ENCODE data around the gene C2. TPM values are rescaled to one million over a fixed set of nuclear protein-coding genes. Genes with fewer than 3 reads are reported as not detected.
A peak's percentile ranks its signal among the peaks of the same experiment; 100 is the strongest.
"Not testable (repeated sequence)": the region's sequence is repeated elsewhere in the genome, so short reads cannot be mapped to it uniquely, and the experiment has no call there.

The C2 gene
- total RNA-seq, 2 donors from 2014 or later, result 0.92 TPM; not detected in 1

GRCh38 chr6:31919624-31920303 lies 7.8 kb upstream of the C2 start:
- H3K9me3 Mint-ChIP-seq, result no peaks in the 10 kb centered on the region
- DNase-seq (ENCODE audit: low spot score), result no peak
- no peak overlapping the region for H3K4me3 Mint-ChIP-seq

DNA sequence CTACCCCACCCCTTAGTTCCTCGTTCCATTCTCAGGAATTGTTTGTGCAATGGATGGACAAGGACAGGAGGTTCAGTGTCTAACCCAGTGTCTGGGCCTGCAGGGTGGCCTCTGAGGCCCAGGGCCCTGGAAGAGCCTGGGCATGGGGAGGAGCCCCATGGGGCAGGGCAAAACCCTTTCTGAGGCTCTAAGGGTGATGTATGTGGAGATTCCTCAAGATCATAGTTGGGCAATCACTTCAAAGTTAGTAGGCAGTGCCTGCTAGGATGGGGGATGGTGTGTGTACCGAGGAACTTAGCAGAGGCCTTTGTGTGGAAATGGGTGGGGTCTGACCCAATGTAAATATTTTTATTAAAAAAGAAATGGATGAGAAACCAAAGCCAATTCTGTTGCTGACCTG lies 6.7 kb upstream of the C2 start:
- Mint-ChIP-seq H3K9me3 (no peaks in the 10 kb centered on the region), H3K27me3 (peaks cover 2 to 3% of the 10 kb centered on the region in 2 donors), H3K4me1 (ENCODE audit: low read depth in 2 of 2) (no peaks in the 10 kb centered on the region), H3K27ac (no peak overlapping the region), H3K4me3 (no peak overlapping the region), H3K36me3 (no peaks in the 10 kb centered on the region)
- no peak for DNase-seq (ENCODE audit: low spot score)
- no peak for ATAC-seq

More at GRCh38 chr6:31919624-31920303, 7.8 kb upstream of the C2 start:
- Mint-ChIP-seq H3K4me1 (ENCODE audit: low read depth in 2 of 2) (no peaks in the 10 kb centered on the region), H3K27me3 (peaks cover 9 to 11% of the 10 kb centered on the region in 2 donors), H3K27ac (no peak overlapping the region), H3K36me3 (no peaks in the 10 kb centered on the region)
- no peak for ATAC-seq

- no peaks in the 10 kb centered on the region for H3K36me3 Mint-ChIP-seq
- peaks cover 0 to 4% of the 10 kb centered on the region in 2 donors for H3K27me3 Mint-ChIP-seq
- no peak overlapping the region for H3K27ac Mint-ChIP-seq
- H3K4me3 Mint-ChIP-seq, result no peak overlapping the region
- ATAC-seq (peak in 1 of 2 donors; percentile 36), DNase-seq (ENCODE audit: low spot score) (no peak)
- H3K9me3 Mint-ChIP-seq, result no peaks in the 10 kb centered on the region
- no peaks in the 10 kb centered on the region for H3K4me1 Mint-ChIP-seq (ENCODE audit: low read depth in 2 of 2)
Observed at GRCh38 chr6:31922942-31923341, 4.6 kb upstream of the C2 start.

DNA sequence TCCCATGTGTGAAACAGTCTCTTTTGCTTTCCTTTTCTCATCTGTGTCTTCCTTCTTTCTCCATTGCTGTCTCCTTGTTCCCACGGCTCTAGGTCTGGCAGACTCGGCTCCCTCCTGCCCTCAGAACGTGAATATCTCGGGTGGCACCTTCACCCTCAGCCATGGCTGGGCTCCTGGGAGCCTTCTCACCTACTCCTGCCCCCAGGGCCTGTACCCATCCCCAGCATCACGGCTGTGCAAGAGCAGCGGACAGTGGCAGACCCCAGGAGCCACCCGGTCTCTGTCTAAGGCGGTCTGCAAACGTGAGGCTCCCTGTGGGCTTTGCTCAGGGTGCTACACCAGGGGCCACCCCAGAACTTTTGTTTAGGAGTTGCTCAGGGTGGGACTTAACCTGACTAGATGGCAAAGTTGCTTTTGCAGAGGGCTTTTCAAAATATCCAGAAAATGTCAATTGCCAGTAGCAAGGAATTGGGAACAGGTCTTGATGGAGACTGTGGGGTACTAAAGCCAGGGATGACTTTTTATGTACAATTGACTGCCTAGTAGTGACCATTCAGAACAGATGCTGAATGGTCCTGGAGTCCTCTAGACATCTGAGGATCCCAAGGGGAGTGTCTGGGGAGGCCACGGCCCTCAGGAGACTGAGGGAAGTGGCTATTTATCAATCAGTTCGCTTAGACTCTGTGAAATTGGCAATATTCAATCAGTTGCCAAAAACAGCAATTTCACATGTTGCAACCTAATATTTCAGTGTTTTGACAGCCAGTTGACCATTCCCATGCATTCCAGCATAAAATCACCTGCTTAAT lies 550 bp downstream of the C2 start:
- Mint-ChIP-seq H3K4me1 (ENCODE audit: low read depth in 2 of 2) (no peaks in the 10 kb centered on the region), H3K9me3 (no peaks in the 10 kb centered on the region), H3K4me3 (no peak overlapping the region), H3K27ac (peak overlapping the region in 1 of 2 donors; percentile 30), H3K27me3 (peaks cover 0 to 7% of the 10 kb centered on the region in 2 donors), H3K36me3 (no peaks in the 10 kb centered on the region)
- ATAC-seq (no peak), DNase-seq (ENCODE audit: low spot score) (no peak)

- H3K9me3 Mint-ChIP-seq, result no peaks in the 10 kb centered on the region
- peaks cover 0 to 7% of the 10 kb centered on the region in 2 donors for H3K27me3 Mint-ChIP-seq
- no peaks in the 10 kb centered on the region for H3K36me3 Mint-ChIP-seq
- H3K27ac Mint-ChIP-seq, result no peak overlapping the region
- no peak for DNase-seq (ENCODE audit: low spot score)
- H3K4me3 Mint-ChIP-seq, result no peak overlapping the region
- no peak for ATAC-seq
- H3K4me1 Mint-ChIP-seq (ENCODE audit: low read depth in 2 of 2), result no peaks in the 10 kb centered on the region
Observed at GRCh38 chr6:31928672-31928939, 1.1 kb downstream of the C2 start.

DNA sequence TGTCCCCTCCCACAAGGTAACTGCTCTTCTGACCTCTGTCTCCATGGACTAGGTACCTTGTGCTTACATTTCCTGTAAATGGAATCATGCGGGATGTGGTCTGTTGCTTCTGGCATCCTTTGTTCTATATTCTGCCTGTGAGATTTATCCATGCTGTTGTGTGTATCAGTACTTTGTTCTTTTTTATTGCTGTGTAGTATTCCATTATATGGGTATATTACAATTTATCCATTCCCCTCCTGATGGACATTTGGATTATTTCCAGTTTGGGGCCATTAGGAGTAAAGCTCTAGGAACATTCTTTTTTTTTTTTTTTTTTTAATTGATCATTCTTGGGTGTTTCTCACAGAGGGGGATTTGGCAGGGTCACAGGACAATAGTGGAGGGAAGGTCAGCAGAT lies 3.4 kb downstream of the C2 start:
- DNase-seq (ENCODE audit: low spot score) (no peak), ATAC-seq (no peak)
- Mint-ChIP-seq H3K9me3 (no peaks in the 10 kb centered on the region), H3K36me3 (no peaks in the 10 kb centered on the region), H3K4me1 (ENCODE audit: low read depth in 2 of 2) (no peaks in the 10 kb centered on the region), H3K4me3 (no peak overlapping the region), H3K27me3 (peaks cover 0 to 7% of the 10 kb centered on the region in 2 donors), H3K27ac (no peak overlapping the region)

GRCh38 chr6:31932137-31932536 lies 4.6 kb downstream of the C2 start:
- not testable (repeated sequence) for H3K9me3 Mint-ChIP-seq; H3K27ac Mint-ChIP-seq; H3K4me1 Mint-ChIP-seq (ENCODE audit: low read depth in 2 of 2); H3K27me3 Mint-ChIP-seq; H3K36me3 Mint-ChIP-seq; ATAC-seq; H3K4me3 Mint-ChIP-seq; DNase-seq (ENCODE audit: low spot score)

DNA sequence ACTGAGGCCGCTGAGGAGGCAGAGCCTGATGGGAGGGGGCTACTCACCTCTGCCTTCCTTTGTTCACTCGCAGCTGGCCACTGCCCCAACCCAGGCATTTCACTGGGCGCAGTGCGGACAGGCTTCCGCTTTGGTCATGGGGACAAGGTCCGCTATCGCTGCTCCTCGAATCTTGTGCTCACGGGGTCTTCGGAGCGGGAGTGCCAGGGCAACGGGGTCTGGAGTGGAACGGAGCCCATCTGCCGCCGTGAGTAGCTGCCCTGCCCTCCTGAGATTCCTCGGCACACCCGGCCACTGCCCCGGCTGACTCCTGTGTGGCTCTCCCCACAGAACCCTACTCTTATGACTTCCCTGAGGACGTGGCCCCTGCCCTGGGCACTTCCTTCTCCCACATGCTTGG lies 6.0 kb downstream of the C2 start:
- no peaks in the 10 kb centered on the region for H3K36me3 Mint-ChIP-seq
- H3K9me3 Mint-ChIP-seq, result no peaks in the 10 kb centered on the region
- peaks cover 0 to 2% of the 10 kb centered on the region in 2 donors for H3K27me3 Mint-ChIP-seq
- H3K4me1 Mint-ChIP-seq (ENCODE audit: low read depth in 2 of 2), result no peaks in the 10 kb centered on the region
- ATAC-seq (no peak), DNase-seq (ENCODE audit: low spot score) (no peak)
- no peak overlapping the region for H3K4me3 Mint-ChIP-seq
- H3K27ac Mint-ChIP-seq, result no peak overlapping the region

DNA sequence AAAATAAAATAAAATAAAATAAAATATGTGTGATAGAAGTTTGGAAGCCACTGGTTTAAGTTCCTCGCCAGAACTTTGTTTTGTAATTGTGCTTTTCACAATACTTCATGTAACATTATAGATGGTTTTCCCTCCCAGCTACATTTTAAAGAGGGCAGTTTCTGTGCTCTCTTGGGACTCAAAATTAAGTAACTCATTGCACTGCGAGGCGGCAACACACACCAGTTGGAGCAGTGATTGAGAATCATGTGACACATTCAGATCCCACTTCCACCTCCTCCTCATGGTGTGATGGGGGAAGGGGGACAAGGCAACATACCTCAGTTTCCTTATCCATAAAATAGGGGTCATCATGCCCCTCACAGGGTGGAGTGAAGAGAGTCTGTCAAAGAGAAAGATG lies 7.5 kb downstream of the C2 start:
- H3K27ac Mint-ChIP-seq, result no peak overlapping the region
- H3K4me3 Mint-ChIP-seq, result no peak overlapping the region
- no peaks in the 10 kb centered on the region for H3K36me3 Mint-ChIP-seq
- no peaks in the 10 kb centered on the region for H3K4me1 Mint-ChIP-seq (ENCODE audit: low read depth in 2 of 2)
- H3K9me3 Mint-ChIP-seq, result no peaks in the 10 kb centered on the region
- no peak for DNase-seq (ENCODE audit: low spot score)
- H3K27me3 Mint-ChIP-seq, result peaks cover 0 to 2% of the 10 kb centered on the region in 2 donors
- ATAC-seq, result no peak

GRCh38 chr6:31935823-31936222 lies 8.3 kb downstream of the C2 start:
- no peak overlapping the region for H3K4me3 Mint-ChIP-seq
- DNase-seq (ENCODE audit: low spot score), result no peak
- ATAC-seq, result no peak
- peaks cover 0 to 4% of the 10 kb centered on the region in 2 donors for H3K27me3 Mint-ChIP-seq
- no peaks in the 10 kb centered on the region for H3K36me3 Mint-ChIP-seq
- no peaks in the 10 kb centered on the region for H3K9me3 Mint-ChIP-seq
- H3K27ac Mint-ChIP-seq, result no peak overlapping the region
- H3K4me1 Mint-ChIP-seq (ENCODE audit: low read depth in 2 of 2), result no peaks in the 10 kb centered on the region

DNA sequence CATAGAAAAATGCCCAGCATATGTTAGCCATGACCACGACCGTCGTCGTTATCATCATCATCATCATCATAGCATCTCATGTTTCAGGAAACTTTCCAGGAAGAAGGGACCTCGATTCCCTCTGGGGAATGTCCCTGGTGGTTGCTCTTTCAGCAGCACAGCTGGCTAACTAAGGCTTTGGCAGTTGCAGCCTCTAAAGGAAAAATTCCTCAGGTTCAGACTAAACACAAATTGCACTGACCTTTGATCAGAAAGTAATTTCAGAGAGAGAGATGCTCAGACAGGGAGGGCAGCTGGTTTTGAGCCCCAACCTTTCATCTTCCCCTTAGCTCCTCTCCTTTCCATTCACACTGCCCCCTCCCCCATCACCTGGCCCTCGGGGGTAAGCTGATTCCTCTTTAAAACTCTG lies 12.7 kb downstream of the C2 start:
- ATAC-seq (no peak), DNase-seq (ENCODE audit: low spot score) (no peak)
- Mint-ChIP-seq H3K9me3 (no peaks in the 10 kb centered on the region), H3K4me1 (ENCODE audit: low read depth in 2 of 2) (peaks cover 0 to under 1% of the 10 kb centered on the region in 2 donors), H3K27me3 (peaks cover 12 to 14% of the 10 kb centered on the region in 2 donors), H3K27ac (no peak overlapping the region), H3K4me3 (no peak overlapping the region), H3K36me3 (no peaks in the 10 kb centered on the region)

GRCh38 chr6:31943742-31944141 lies 16.2 kb downstream of the C2 start:
- DNase-seq (ENCODE audit: low spot score), result no peak
- Mint-ChIP-seq H3K9me3 (no peaks in the 10 kb centered on the region), H3K27me3 (peaks cover 18 to 23% of the 10 kb centered on the region in 2 donors), H3K27ac (no peak overlapping the region), H3K36me3 (no peaks in the 10 kb centered on the region), H3K4me3 (no peak overlapping the region), H3K4me1 (ENCODE audit: low read depth in 2 of 2) (peaks cover 5 to 8% of the 10 kb centered on the region in 2 donors)
- no peak for ATAC-seq

GRCh38 chr6:31945154-31945506 lies 17.6 kb downstream of the C2 start:
- Mint-ChIP-seq H3K27ac (peak overlapping the region in 1 of 2 donors; percentile 23), H3K36me3 (no peaks in the 10 kb centered on the region), H3K4me3 (no peak overlapping the region), H3K27me3 (peaks cover 18 to 23% of the 10 kb centered on the region in 2 donors), H3K9me3 (no peaks in the 10 kb centered on the region), H3K4me1 (ENCODE audit: low read depth in 2 of 2) (peaks cover 5 to 8% of the 10 kb centered on the region in 2 donors)
- DNase-seq (ENCODE audit: low spot score) (no peak), ATAC-seq (no peak)

- H3K36me3 Mint-ChIP-seq, result no peaks in the 10 kb centered on the region
- H3K4me1 Mint-ChIP-seq (ENCODE audit: low read depth in 2 of 2), result peaks cover 5 to 8% of the 10 kb centered on the region in 2 donors
- peaks cover 18 to 20% of the 10 kb centered on the region in 2 donors for H3K27me3 Mint-ChIP-seq
- H3K4me3 Mint-ChIP-seq, result no peak within 1 kb of the TSS
- no peaks in the 10 kb centered on the region for H3K9me3 Mint-ChIP-seq
- DNase-seq (ENCODE audit: low spot score) (no peak), ATAC-seq (peak in 1 of 2 donors; percentile 57)
- peak within 1 kb of the TSS in 1 of 2 donors; percentile 23 for H3K27ac Mint-ChIP-seq
Observed at GRCh38 chr6:31945507-31946369, 18.2 kb downstream of the C2 start, which contains the start of gene CFB. TSS of gene CFB (plus strand) at chr6:31946095. CDS start at chr6:31946222, 127 bp downstream.

All from natural killer cell treated with Interleukin-12 subunit alpha and Interleukin-12 subunit beta and Interleukin-15 and Interleukin-18, amount 100 ng/mL, for 72 hours (primary cell).